Adrenal gland (tissue), 5 donors: ENCODE data around the gene RFX6.

ENCODE experiments used
- POLR2A ChIP-seq, 2 donors: fragments of 450-650 bp; IDR thresholded peaks; one replicate each; pipeline ENCODE4 v1.6.1; 2017; ENCODE audit warnings: antibody characterized with exemption in 2 of 2, mild to moderate bottlenecking in 2 of 2, moderate library complexity in 1 of 2
- TF ChIP-seq, protein P1 (sequence below), 6 experiments: fragments of 450-650 bp in 4 of 6; fragments of 200-600 bp in 2 of 6; sonication (generic) in 1 of 6; IDR thresholded peaks; 1 replicate in 5 of 6; 2 replicates in 1 of 6; pipeline versions ENCODE4 v1.5.1 to v1.8.0; 2016 to 2021; ENCODE audit warnings: antibody characterized with exemption in 6 of 6, mild to moderate bottlenecking in 2 of 6, moderate library complexity in 1 of 6
- donor health status: DM: no; HTN: no; CAD: no.

DNA sequence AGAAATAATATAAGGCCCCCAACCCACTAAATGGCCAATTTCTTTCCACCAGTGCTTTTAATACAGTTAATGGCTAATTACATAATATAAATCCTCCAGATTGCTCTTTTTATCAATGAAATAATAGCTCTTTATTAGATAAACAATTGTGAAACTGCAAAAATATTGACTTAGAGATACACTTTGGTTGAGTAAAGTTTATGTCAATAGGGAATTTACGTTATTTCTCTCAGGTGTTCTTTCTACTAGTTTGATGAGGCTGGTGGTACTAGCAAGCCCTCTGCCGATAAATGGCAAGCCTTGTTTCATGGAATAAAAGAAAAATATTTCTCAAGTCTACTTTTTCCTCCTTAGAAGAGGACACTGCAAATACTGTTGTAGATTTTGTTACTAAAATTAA lies 18.9 kb downstream of the RFX6 start:
- TF ChIP-seq, protein P1, sequence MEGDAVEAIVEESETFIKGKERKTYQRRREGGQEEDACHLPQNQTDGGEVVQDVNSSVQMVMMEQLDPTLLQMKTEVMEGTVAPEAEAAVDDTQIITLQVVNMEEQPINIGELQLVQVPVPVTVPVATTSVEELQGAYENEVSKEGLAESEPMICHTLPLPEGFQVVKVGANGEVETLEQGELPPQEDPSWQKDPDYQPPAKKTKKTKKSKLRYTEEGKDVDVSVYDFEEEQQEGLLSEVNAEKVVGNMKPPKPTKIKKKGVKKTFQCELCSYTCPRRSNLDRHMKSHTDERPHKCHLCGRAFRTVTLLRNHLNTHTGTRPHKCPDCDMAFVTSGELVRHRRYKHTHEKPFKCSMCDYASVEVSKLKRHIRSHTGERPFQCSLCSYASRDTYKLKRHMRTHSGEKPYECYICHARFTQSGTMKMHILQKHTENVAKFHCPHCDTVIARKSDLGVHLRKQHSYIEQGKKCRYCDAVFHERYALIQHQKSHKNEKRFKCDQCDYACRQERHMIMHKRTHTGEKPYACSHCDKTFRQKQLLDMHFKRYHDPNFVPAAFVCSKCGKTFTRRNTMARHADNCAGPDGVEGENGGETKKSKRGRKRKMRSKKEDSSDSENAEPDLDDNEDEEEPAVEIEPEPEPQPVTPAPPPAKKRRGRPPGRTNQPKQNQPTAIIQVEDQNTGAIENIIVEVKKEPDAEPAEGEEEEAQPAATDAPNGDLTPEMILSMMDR (IDR thresholded peaks at IDR 0.05): no peak
- TF ChIP-seq POLR2A (IDR thresholded peaks at IDR 0.05): no peak
